MCF 10A (cell line): ENCODE results near the gene WFDC1. TPM values are rescaled to one million over a fixed set of nuclear protein-coding genes. Genes with fewer than 3 reads are reported as not detected.

Experiments
- BruUV-seq: library from RNA; stranded (reverse); fragments of 400-500 nt; replicated peaks from 2 replicates; lab custom pipeline; 2021; lab: Mats Ljungman, UMichigan
- CTCF ChIA-PET: fragments of 300-600 bp; sonication (Branson Sonifier 250); formaldehyde crosslinking; extraction: SDS; loops from one replicate; lab custom pipeline; 2021; ENCODE audit warnings: antibody characterized with exemption, inconsistent platforms; lab: Yijun Ruan, JAX
- POLR2A ChIA-PET: fragments of 300-600, 350-650 bp; sonication (Branson Sonifier 250); formaldehyde crosslinking; extraction: SDS; loops from one replicate; lab custom pipeline; 2020; ENCODE audit warnings: antibody characterized with exemption, inconsistent platforms; lab: Yijun Ruan, JAX
- DNase-seq: peaks from one replicate; pipeline ENCODE4 v3.0.0-alpha.2; 2018; ENCODE audit not compliant: unreplicated experiment
- H3K27ac Mint-ChIP-seq: one replicate; pipeline ENCODE4 v1.8.0; 2022; ENCODE audit warnings: mild to moderate bottlenecking, low read depth, mixed read lengths; ENCODE audit not compliant: unreplicated experiment
- H3K27me3 Mint-ChIP-seq: one replicate; pipeline ENCODE4 v1.8.0; 2022; ENCODE audit warnings: mixed read lengths; ENCODE audit not compliant: insufficient read depth, unreplicated experiment
- H3K36me3 Mint-ChIP-seq: one replicate; pipeline ENCODE4 v1.8.0; 2022; ENCODE audit warnings: mild to moderate bottlenecking, moderate library complexity, mixed read lengths; ENCODE audit not compliant: insufficient read depth, unreplicated experiment
- H3K4me1 Mint-ChIP-seq: one replicate; pipeline ENCODE4 v1.8.0; 2022; ENCODE audit warnings: mixed read lengths; ENCODE audit not compliant: insufficient read depth, unreplicated experiment
- H3K4me3 Mint-ChIP-seq: one replicate; pipeline ENCODE4 v1.8.0; 2022; ENCODE audit warnings: mild to moderate bottlenecking, moderate library complexity, mixed read lengths; ENCODE audit not compliant: unreplicated experiment
- H3K9me3 Mint-ChIP-seq: one replicate; pipeline ENCODE4 v1.8.0; 2022; ENCODE audit warnings: mixed read lengths; ENCODE audit not compliant: unreplicated experiment
- intact Hi-C: fragments of 100-400 bp; cut with micrococcal nuclease; formaldehyde crosslinking; loops from 2 replicates; pipeline ENCODE4 v1.14.1; 2022
- total RNA-seq: library from RNA; stranded (reverse); gene quantifications from 2 replicates; pipeline ENCODE4 v1.2.3, GENCODE V29; 2022
- TF ChIP-seq, protein P1 (sequence below): fragments of 200-600 bp; IDR thresholded peaks from one replicate; pipeline ENCODE4 v1.8.0; 2022; ENCODE audit warnings: antibody characterized with exemption, mild to moderate bottlenecking; ENCODE audit not compliant: unreplicated experiment

Gene WFDC1
- total RNA-seq, 1 experiment from 2014 or later: not detected

DNA sequence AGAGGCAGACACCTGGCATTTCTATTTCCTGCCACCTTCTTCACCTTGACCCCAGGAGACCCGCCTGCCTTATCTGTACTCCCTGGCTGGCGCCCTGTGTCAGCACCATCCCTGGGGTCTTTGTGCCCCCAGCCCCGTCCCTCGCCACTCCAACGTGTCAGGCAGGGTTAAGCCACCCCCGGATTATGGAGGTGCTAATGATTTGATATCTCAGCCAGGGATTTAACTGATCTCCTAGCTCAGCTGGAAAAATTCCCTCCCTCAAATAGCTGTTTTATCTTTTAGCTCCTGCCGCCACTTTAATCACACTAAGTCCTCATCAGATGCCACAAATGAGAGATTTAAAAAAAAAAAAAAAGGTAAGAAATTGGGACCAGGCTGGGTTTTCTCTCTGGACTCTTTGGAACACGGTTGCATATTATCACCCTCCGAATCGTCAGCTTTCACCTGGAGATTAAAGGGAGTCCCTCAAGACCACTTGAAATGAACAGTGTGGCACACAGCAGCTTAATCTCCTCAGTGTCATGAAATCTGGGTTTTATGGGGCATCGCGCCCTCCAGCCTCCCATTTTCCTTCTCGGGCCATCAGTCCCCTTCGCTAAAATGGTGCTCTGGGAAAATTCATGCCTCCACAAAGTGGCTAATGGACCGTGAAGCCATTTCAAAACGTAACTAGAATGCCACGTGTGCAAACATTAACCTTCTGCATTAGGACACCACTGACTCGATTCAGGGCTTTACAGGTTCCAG lies 26.2 kb upstream of the WFDC1 start:
- TF ChIP-seq, protein P1, sequence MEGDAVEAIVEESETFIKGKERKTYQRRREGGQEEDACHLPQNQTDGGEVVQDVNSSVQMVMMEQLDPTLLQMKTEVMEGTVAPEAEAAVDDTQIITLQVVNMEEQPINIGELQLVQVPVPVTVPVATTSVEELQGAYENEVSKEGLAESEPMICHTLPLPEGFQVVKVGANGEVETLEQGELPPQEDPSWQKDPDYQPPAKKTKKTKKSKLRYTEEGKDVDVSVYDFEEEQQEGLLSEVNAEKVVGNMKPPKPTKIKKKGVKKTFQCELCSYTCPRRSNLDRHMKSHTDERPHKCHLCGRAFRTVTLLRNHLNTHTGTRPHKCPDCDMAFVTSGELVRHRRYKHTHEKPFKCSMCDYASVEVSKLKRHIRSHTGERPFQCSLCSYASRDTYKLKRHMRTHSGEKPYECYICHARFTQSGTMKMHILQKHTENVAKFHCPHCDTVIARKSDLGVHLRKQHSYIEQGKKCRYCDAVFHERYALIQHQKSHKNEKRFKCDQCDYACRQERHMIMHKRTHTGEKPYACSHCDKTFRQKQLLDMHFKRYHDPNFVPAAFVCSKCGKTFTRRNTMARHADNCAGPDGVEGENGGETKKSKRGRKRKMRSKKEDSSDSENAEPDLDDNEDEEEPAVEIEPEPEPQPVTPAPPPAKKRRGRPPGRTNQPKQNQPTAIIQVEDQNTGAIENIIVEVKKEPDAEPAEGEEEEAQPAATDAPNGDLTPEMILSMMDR: no peak
- no peaks in the 10 kb centered on the region for H3K9me3 Mint-ChIP-seq
- ChIA-PET CTCF (interaction anchor here (0.6 to 6.7 kb wide), 2 partner anchors 8 to 43 kb away, joined by 5 to 43 read pairs; no protein-coding TSS in a partner anchor), POLR2A (interaction anchor here (0.5 kb wide), 1 partner anchor 93 kb away, joined by 6 read pairs; no protein-coding TSS in a partner anchor)
- H3K36me3 Mint-ChIP-seq: no peaks in the 10 kb centered on the region
- H3K27me3 Mint-ChIP-seq: no peaks in the 10 kb centered on the region
- H3K4me1 Mint-ChIP-seq: no peaks in the 10 kb centered on the region
- H3K4me3 Mint-ChIP-seq: no peak overlapping the region
- BruUV-seq: no TSS peak
- intact Hi-C loops: no loop called here
- no peak overlapping the region for H3K27ac Mint-ChIP-seq
- no peak for DNase-seq

DNA sequence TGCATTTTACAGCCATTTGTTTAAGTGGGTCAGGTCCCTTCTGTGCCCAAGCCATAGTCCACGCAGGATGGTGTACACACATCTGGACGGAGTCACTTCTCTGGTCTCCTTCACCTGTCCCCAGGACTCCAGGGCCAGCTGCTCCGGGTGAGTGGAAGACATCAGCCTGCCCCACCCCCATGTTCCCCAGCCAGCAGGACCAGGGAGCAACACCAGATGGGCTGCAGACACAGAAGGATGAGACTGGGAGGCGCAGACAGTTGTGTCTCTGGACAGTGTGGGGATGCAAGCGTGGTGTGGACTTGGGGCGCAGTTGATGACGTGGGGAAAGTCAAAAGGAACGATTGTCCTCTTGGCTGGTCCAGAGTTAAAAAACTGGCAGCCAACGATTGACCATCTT lies 24.6 kb upstream of the WFDC1 start:
- H3K4me3 Mint-ChIP-seq: no peak overlapping the region
- H3K27ac Mint-ChIP-seq: no peak overlapping the region
- H3K36me3 Mint-ChIP-seq: no peaks in the 10 kb centered on the region
- DNase-seq: no peak
- intact Hi-C loops: no loop called here
- H3K27me3 Mint-ChIP-seq: peaks cover under 1% of the 10 kb centered on the region
- no peaks in the 10 kb centered on the region for H3K4me1 Mint-ChIP-seq
- no peaks in the 10 kb centered on the region for H3K9me3 Mint-ChIP-seq
- ChIA-PET POLR2A (no interaction called here), CTCF (no interaction called here)
- no TSS peak for BruUV-seq
- TF ChIP-seq, protein P1: no peak

DNA sequence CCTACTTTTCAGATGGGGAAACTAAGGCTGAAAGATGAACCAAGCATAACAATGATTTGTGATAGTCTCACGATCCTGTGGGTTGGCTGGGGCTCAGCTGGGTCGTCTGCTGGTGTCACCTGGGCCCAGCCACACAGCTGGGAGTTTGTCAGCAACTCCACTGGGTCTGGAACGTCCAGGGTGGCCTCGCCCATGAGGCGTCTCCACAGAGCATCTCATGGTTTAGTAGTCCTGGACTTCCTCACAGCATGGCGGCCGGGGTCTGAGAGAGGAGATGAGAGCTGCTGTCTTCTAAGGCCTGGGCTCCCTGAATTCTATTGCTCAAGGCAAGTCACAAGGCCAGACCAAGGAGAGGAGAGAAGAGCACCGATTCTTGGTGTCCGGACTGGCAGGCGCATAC lies 24.1 kb upstream of the WFDC1 start:
- Mint-ChIP-seq H3K36me3 (no peaks in the 10 kb centered on the region), H3K4me1 (no peaks in the 10 kb centered on the region), H3K27ac (no peak overlapping the region), H3K9me3 (no peaks in the 10 kb centered on the region), H3K27me3 (peaks cover 5% of the 10 kb centered on the region), H3K4me3 (no peak overlapping the region)
- intact Hi-C loops: no loop called here
- ChIA-PET CTCF (interaction anchor here (1.2 kb wide), 1 partner anchor 236 kb away, joined by 3 read pairs; no protein-coding TSS in a partner anchor), POLR2A (no interaction called here)
- DNase-seq: no peak
- TF ChIP-seq, protein P1: no peak
- BruUV-seq: no TSS peak

DNA sequence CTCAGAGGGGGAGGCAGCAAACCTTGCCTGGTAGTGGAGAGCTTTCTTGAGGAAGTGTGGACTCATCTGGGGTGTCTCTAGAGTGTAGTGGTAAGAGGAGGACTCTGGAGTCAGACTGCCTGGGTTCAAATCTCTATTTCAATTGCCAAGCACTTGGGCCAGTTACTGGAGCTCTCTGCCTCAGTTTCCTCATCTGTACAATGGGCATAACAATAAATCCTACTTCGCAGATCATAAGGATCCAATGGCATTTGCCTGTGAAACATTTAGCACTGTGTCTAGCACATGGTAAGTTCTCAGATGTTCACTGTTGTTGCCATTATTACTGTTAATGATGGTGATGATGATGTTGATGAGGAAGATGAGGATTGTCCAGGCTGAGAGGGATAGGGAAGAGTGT lies 23.6 kb upstream of the WFDC1 start:
- no peak for DNase-seq
- Mint-ChIP-seq H3K27ac (no peak overlapping the region), H3K36me3 (no peaks in the 10 kb centered on the region), H3K27me3 (peaks cover 10% of the 10 kb centered on the region), H3K9me3 (no peaks in the 10 kb centered on the region), H3K4me1 (no peaks in the 10 kb centered on the region), H3K4me3 (no peak overlapping the region)
- ChIA-PET CTCF (interaction anchor here (0.5 to 1.2 kb wide), 2 partner anchors 12 to 235 kb away, joined by 3 to 7 read pairs; no protein-coding TSS in a partner anchor), POLR2A (no interaction called here)
- intact Hi-C loops: no loop called here
- no TSS peak for BruUV-seq
- TF ChIP-seq, protein P1: no peak
